Endothelial cell (in vitro differentiated cells): ENCODE measurements around the gene SYT8. TPM values are rescaled to one million over a fixed set of nuclear protein-coding genes. Genes with fewer than 3 reads are reported as not detected.
A peak's percentile ranks its signal among the peaks of the same experiment; 100 is the strongest.

Experiments
- microRNA-seq: library from miRNA; unstranded; fragments of <30 nt; microRNA quantifications from one replicate; pipeline ENCODE4, GENCODE V29; 2020; ENCODE audit not compliant: unreplicated experiment
- total RNA-seq: library from RNA; stranded (reverse); fragmentation: NEBNext Ultra II Directional; extraction: Animal tissue kit (Norgen Biotek cat#: 25700); gene quantifications from one replicate; pipeline ENCODE4 v1.2.1, GENCODE V29; 2021; ENCODE audit not compliant: unreplicated experiment

The SYT8 gene
- total RNA-seq, 1 donor from 2014 or later = not detected

Small RNAs within 50 kb of the gene (microRNA-seq; reads per million reads assigned to microRNA genes)
- gene MIR4298 (not detected), gene MIR7847 (1.0 reads per million, percentile 13 among the genes with 10 or more reads in this experiment)

Other genes starting within 250 kb of the SYT8 start
- gene KRTAP5-1, start 249.7 kb upstream of the SYT8 start, total RNA-seq = not detected
- not detected for gene KRTAP5-2, start 236.7 kb upstream of the SYT8 start, total RNA-seq
- gene KRTAP5-3, start 226.5 kb upstream of the SYT8 start, total RNA-seq = not detected
- gene KRTAP5-4, start 212.9 kb upstream of the SYT8 start, total RNA-seq = not detected
- not detected for gene KRTAP5-5, start 205.2 kb upstream of the SYT8 start, total RNA-seq
- gene KRTAP5-6, start 137.8 kb upstream of the SYT8 start, total RNA-seq = not detected
- gene IFITM10, start 84.4 kb upstream of the SYT8 start, total RNA-seq = 0.64 TPM
- gene CTSD, start 71.1 kb upstream of the SYT8 start, total RNA-seq = 224 TPM
- gene TNNI2, start 4.0 kb downstream of the SYT8 start, total RNA-seq = not detected
- gene LSP1, start 18.1 kb downstream of the SYT8 start, total RNA-seq = not detected
- not detected for gene PRR33, start 56.9 kb downstream of the SYT8 start, total RNA-seq
- gene TNNT3, start 84.7 kb downstream of the SYT8 start, total RNA-seq = not detected
- gene MRPL23, start 112.3 kb downstream of the SYT8 start, total RNA-seq = 29.2 TPM
- not detected for gene H19, start 162.9 kb downstream of the SYT8 start, total RNA-seq